ENCODE results near the gene E2F8.

Gene E2F8

DNA sequence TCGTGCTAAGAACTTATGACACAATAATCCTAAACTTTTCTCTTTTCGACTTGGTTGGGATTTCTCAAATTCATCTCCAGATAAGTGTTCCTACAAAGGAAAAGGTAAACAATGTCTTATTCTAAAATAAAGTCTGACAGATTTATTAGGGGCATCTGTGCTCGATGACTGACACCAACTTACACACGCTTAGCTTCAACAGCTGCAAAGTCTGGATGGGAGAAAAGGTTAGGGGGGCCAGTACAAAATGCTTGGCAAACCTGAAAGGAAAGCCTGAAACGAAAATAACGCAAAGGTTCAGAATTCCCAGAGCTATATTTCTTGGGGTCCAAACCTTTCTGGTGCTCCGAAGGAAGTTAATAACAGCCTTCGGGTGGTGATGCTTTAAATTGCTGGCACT is 3.4 kb downstream of the E2F8 start:
- no peak overlapping the region for H3K9ac ChIP-seq (ENCODE audit: low read length)
- no peak overlapping the region for H3K27ac ChIP-seq (ENCODE audit: low read length)
- no peak for TF ChIP-seq EZH2phosphoT487 (IDR thresholded peaks at IDR 0.05; ENCODE audit: low read depth)
- TF ChIP-seq, protein P1, sequence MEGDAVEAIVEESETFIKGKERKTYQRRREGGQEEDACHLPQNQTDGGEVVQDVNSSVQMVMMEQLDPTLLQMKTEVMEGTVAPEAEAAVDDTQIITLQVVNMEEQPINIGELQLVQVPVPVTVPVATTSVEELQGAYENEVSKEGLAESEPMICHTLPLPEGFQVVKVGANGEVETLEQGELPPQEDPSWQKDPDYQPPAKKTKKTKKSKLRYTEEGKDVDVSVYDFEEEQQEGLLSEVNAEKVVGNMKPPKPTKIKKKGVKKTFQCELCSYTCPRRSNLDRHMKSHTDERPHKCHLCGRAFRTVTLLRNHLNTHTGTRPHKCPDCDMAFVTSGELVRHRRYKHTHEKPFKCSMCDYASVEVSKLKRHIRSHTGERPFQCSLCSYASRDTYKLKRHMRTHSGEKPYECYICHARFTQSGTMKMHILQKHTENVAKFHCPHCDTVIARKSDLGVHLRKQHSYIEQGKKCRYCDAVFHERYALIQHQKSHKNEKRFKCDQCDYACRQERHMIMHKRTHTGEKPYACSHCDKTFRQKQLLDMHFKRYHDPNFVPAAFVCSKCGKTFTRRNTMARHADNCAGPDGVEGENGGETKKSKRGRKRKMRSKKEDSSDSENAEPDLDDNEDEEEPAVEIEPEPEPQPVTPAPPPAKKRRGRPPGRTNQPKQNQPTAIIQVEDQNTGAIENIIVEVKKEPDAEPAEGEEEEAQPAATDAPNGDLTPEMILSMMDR (IDR thresholded peaks at IDR 0.05; ENCODE audit: low read depth, low read length), result no peak
- no peak overlapping the region for H3K4me3 ChIP-seq (ENCODE audit: low read length)
- H3K27me3 ChIP-seq (ENCODE audit: low read depth, low read length), result no peaks in the 10 kb centered on the region
- peaks cover 19% of the 10 kb centered on the region for H3K4me1 ChIP-seq (ENCODE audit: low read length)
- peaks cover 28% of the 10 kb centered on the region for H3K79me2 ChIP-seq (ENCODE audit: low read length)
- no peaks in the 10 kb centered on the region for H4K20me1 ChIP-seq (ENCODE audit: insufficient read depth, low read length)
- H3K9me3 ChIP-seq (ENCODE audit: insufficient read depth, low read length), result no peaks in the 10 kb centered on the region
- peaks cover 57% of the 10 kb centered on the region for H3K36me3 ChIP-seq (replicated peaks; ENCODE audit: low read depth, low read length)
- H3K4me2 ChIP-seq (ENCODE audit: low read length), result no peak overlapping the region
- no peak overlapping the region for H2AFZ ChIP-seq (ENCODE audit: low read depth, low read length)

- H3K79me2 ChIP-seq (ENCODE audit: low read length), result peaks cover 16% of the 10 kb centered on the region
- H4K20me1 ChIP-seq (ENCODE audit: insufficient read depth, low read length), result no peaks in the 10 kb centered on the region
- peaks cover 79% of the 10 kb centered on the region for H3K36me3 ChIP-seq (replicated peaks; ENCODE audit: low read depth, low read length)
- no peak overlapping the region for H3K4me2 ChIP-seq (ENCODE audit: low read length)
- TF ChIP-seq EZH2phosphoT487 (IDR thresholded peaks at IDR 0.05; ENCODE audit: low read depth), result no peak
- TF ChIP-seq, protein P1 (IDR thresholded peaks at IDR 0.05; ENCODE audit: low read depth, low read length), result no peak
- no peak overlapping the region for H3K27ac ChIP-seq (ENCODE audit: low read length)
- no peak overlapping the region for H3K9ac ChIP-seq (ENCODE audit: low read length)
- H3K9me3 ChIP-seq (ENCODE audit: insufficient read depth, low read length), result no peaks in the 10 kb centered on the region
- H3K27me3 ChIP-seq (ENCODE audit: low read depth, low read length), result no peaks in the 10 kb centered on the region
- H2AFZ ChIP-seq (ENCODE audit: low read depth, low read length), result no peak overlapping the region
- no peak overlapping the region for H3K4me3 ChIP-seq (ENCODE audit: low read length)
- peaks cover 10% of the 10 kb centered on the region for H3K4me1 ChIP-seq (ENCODE audit: low read length)
Measured at GRCh38 chr11:19234231-19234817, 6.4 kb downstream of the E2F8 start.

DNA sequence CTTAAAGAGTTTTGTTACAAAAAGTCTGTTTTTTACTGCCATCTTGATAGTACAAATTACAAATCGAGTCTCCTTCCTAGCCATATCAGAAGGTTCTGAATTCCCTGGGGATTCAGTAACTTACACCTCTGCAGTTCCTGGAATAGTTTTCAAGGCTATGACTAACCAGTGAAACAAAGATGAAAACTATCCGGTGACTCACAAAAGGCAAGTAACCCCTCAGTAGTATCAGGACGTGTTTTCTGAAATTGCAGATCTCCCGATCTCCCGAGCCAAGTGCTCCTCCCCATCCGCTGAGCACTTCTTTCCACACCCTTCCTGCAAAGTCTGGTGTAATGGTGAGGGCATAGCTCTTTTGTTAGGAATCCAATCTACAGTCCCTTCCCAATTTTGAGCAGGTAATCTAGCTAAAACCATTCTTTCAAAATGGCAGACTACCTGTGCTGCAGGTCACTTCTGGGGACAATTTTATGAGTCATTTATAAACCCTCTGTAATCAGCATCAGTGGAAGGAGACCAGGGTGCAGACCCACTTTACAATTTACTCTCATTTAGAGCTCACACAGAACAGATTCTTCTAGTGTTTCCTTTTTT is 7.7 kb downstream of the E2F8 start:
- H3K4me1 ChIP-seq (ENCODE audit: low read length), result no peaks in the 10 kb centered on the region
- no peaks in the 10 kb centered on the region for H4K20me1 ChIP-seq (ENCODE audit: insufficient read depth, low read length)
- H3K27me3 ChIP-seq (ENCODE audit: low read depth, low read length), result no peaks in the 10 kb centered on the region
- H2AFZ ChIP-seq (ENCODE audit: low read depth, low read length), result no peak overlapping the region
- no peak overlapping the region for H3K9ac ChIP-seq (ENCODE audit: low read length)
- H3K4me3 ChIP-seq (ENCODE audit: low read length), result no peak overlapping the region
- H3K27ac ChIP-seq (ENCODE audit: low read length), result no peak overlapping the region
- TF ChIP-seq EZH2phosphoT487 (IDR thresholded peaks at IDR 0.05; ENCODE audit: low read depth), result no peak
- TF ChIP-seq, protein P1 (IDR thresholded peaks at IDR 0.05; ENCODE audit: low read depth, low read length), result no peak
- no peaks in the 10 kb centered on the region for H3K9me3 ChIP-seq (ENCODE audit: insufficient read depth, low read length)
- no peak overlapping the region for H3K4me2 ChIP-seq (ENCODE audit: low read length)
- H3K36me3 ChIP-seq (replicated peaks; ENCODE audit: low read depth, low read length), result peaks cover 81% of the 10 kb centered on the region
- H3K79me2 ChIP-seq (ENCODE audit: low read length), result peaks cover 5% of the 10 kb centered on the region; the same call in 1 of the 2 replicates

DNA sequence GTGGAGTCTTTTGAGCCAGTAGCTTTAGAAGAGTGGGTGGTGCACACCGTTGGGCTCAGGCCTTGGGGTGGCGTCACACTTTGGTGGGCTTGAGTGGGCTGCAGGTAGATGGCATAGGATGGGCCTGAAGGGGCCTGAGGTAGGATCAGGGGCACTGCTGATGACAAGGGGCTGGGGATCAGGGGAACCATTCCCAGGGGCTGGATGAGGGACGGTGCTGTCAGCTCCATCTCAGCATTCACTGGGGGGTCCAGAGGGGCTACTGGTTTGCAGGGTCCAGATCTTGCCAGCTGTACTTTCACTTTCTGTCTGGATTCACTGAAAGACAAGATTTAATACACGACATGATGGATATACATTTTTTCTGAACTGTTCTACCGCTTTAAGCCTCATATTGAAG is 11.1 kb downstream of the E2F8 start:
- Histone ChIP-seq H3K4me3 (ENCODE audit: low read length) (no peak overlapping the region), H3K79me2 (ENCODE audit: low read length) (no peaks in the 10 kb centered on the region), H3K27me3 (ENCODE audit: low read depth, low read length) (no peaks in the 10 kb centered on the region), H3K9me3 (ENCODE audit: insufficient read depth, low read length) (no peaks in the 10 kb centered on the region), H3K9ac (ENCODE audit: low read length) (no peak overlapping the region), H3K4me2 (ENCODE audit: low read length) (no peak overlapping the region), H4K20me1 (ENCODE audit: insufficient read depth, low read length) (no peaks in the 10 kb centered on the region), H3K27ac (ENCODE audit: low read length) (no peak overlapping the region), H2AFZ (ENCODE audit: low read depth, low read length) (no peak overlapping the region), H3K36me3 (replicated peaks; ENCODE audit: low read depth, low read length) (peaks cover 82% of the 10 kb centered on the region), H3K4me1 (ENCODE audit: low read length) (no peaks in the 10 kb centered on the region)
- no peak for TF ChIP-seq EZH2phosphoT487 (IDR thresholded peaks at IDR 0.05; ENCODE audit: low read depth)
- TF ChIP-seq, protein P1 (IDR thresholded peaks at IDR 0.05; ENCODE audit: low read depth, low read length), result no peak

All from OCI-LY3 (cell line).